GM19099 (cell line): ENCODE results near the gene GATA5.

Experiments
- POLR2A ChIP-seq: IDR thresholded peaks from 3 replicates; pipeline ENCODE4 v1.6.1; 2011; ENCODE audit warnings: low read depth; ENCODE audit not compliant: insufficient read length; ENCODE audit errors: extremely low read depth

Gene GATA5

GRCh38 chr20:62475772-62476055 is at the start of gene GATA5:
Gene GATA5, minus strand, starts transcription at chr20:62475995. Its CDS starts 474 bp downstream, at chr20:62475521.
- TF ChIP-seq POLR2A = no peak

GRCh38 chr20:62525014-62525413 is 49.2 kb upstream of the GATA5 start:
- TF ChIP-seq POLR2A = no peak

GRCh38 chr20:62524505-62524911 is 48.7 kb upstream of the GATA5 start:
- no peak for TF ChIP-seq POLR2A

GRCh38 chr20:62523473-62524203 is 47.8 kb upstream of the GATA5 start:
- TF ChIP-seq POLR2A = no peak

- no peak for TF ChIP-seq POLR2A
These were observed 47.1 kb upstream of the GATA5 start for GRCh38 chr20:62522748-62523396.

GRCh38 chr20:62519826-62520225 is 44.0 kb upstream of the GATA5 start:
- TF ChIP-seq POLR2A = no peak

- TF ChIP-seq POLR2A = no peak
These were observed 43.1 kb upstream of the GATA5 start for GRCh38 chr20:62518911-62519310.

- TF ChIP-seq POLR2A = no peak
These were observed 42.3 kb upstream of the GATA5 start for GRCh38 chr20:62517901-62518610.

GRCh38 chr20:62517168-62517567 is 41.4 kb upstream of the GATA5 start:
- TF ChIP-seq POLR2A = no peak

- no peak for TF ChIP-seq POLR2A
These were observed 40.5 kb upstream of the GATA5 start for GRCh38 chr20:62516338-62516737.

- TF ChIP-seq POLR2A = no peak
These were observed 40.0 kb upstream of the GATA5 start for GRCh38 chr20:62515826-62516225.

GRCh38 chr20:62515280-62515679 is 39.5 kb upstream of the GATA5 start:
- no peak for TF ChIP-seq POLR2A

- no peak for TF ChIP-seq POLR2A
These were observed 38.2 kb upstream of the GATA5 start for GRCh38 chr20:62513991-62514390.

- no peak for TF ChIP-seq POLR2A
These were observed 36.3 kb upstream of the GATA5 start for GRCh38 chr20:62511915-62512610.

GRCh38 chr20:62511300-62511914 is 35.6 kb upstream of the GATA5 start:
- no peak for TF ChIP-seq POLR2A
